NCI-H128 (cell line): Measurements from ENCODE around the gene FAM193A.
"Not testable (repeated sequence)": the region's sequence is repeated elsewhere in the genome, so short reads cannot be mapped to it uniquely, and the experiment has no call there.

Experiments used
- DNase-seq: peaks from one replicate; lab custom pipeline; 2025; ENCODE audit not compliant: unreplicated experiment; lab: John Stamatoyannopoulos, UW

FAM193A gene

GRCh38 chr4:2648159-2648814, 111.8 kb downstream of the FAM193A start:
- DNase-seq, result no peak

- no peak for DNase-seq
These were observed 113.2 kb downstream of the FAM193A start for GRCh38 chr4:2649604-2650114.

GRCh38 chr4:2650276-2650675, 113.8 kb downstream of the FAM193A start:
- DNase-seq, result no peak

- no peak for DNase-seq
These were observed 115.1 kb downstream of the FAM193A start for GRCh38 chr4:2651546-2651945.

GRCh38 chr4:2651998-2652397, 115.6 kb downstream of the FAM193A start:
- DNase-seq, result no peak

- no peak for DNase-seq
These were observed 116.1 kb downstream of the FAM193A start for GRCh38 chr4:2652415-2653160.

- no peak for DNase-seq
These were observed 124.3 kb downstream of the FAM193A start for GRCh38 chr4:2660596-2661211.

GRCh38 chr4:2662598-2662997, 126.2 kb downstream of the FAM193A start:
- DNase-seq, result no peak

GRCh38 chr4:2663275-2663674, 126.8 kb downstream of the FAM193A start:
- DNase-seq, result no peak

- no peak for DNase-seq
These were observed 130.3 kb downstream of the FAM193A start for GRCh38 chr4:2666722-2667247.

- DNase-seq, result no peak
These were observed 131.0 kb downstream of the FAM193A start for GRCh38 chr4:2667428-2667827.

GRCh38 chr4:2671267-2671895, 134.9 kb downstream of the FAM193A start:
- no peak for DNase-seq

GRCh38 chr4:2672082-2672481, 135.6 kb downstream of the FAM193A start:
- no peak for DNase-seq

- DNase-seq, result no peak
These were observed 136.3 kb downstream of the FAM193A start for GRCh38 chr4:2672700-2673099.

GRCh38 chr4:2673157-2673556, 136.7 kb downstream of the FAM193A start:
- no peak for DNase-seq

GRCh38 chr4:2679762-2680161, 143.3 kb downstream of the FAM193A start:
- DNase-seq, result not testable (repeated sequence)

- DNase-seq, result no peak
These were observed 148.0 kb downstream of the FAM193A start for GRCh38 chr4:2684486-2684885.

- DNase-seq, result no peak
These were observed 149.1 kb downstream of the FAM193A start for GRCh38 chr4:2685541-2685940.

GRCh38 chr4:2686379-2687265, 150.2 kb downstream of the FAM193A start:
- DNase-seq, result no peak

- DNase-seq, result no peak
These were observed 151.8 kb downstream of the FAM193A start for GRCh38 chr4:2688281-2688680.
